Hepatocyte (in vitro differentiated cells): Measurements from ENCODE around the gene C5orf24.

Source experiments
- EZH2 ChIP-seq: fragments of 200-600 bp; sonication (generic); IDR thresholded peaks from 2 replicates; pipeline ENCODE4 v1.6.1; 2016; ENCODE audit warnings: antibody characterized with exemption, mild to moderate bottlenecking, borderline replicate concordance
- EZH2phosphoT487 ChIP-seq: fragments of 200-600 bp; sonication (generic); IDR thresholded peaks from one replicate; pipeline ENCODE4 v1.6.1; 2018; ENCODE audit warnings: antibody characterized with exemption, mild to moderate bottlenecking, low read depth, moderate library complexity; ENCODE audit not compliant: unreplicated experiment, severe bottlenecking
- TF ChIP-seq, protein P1 (sequence below): fragments of 200-600 bp; sonication (generic); IDR thresholded peaks from 2 replicates; pipeline ENCODE4 v1.5.1; 2016; ENCODE audit warnings: antibody characterized with exemption, mild to moderate bottlenecking; ENCODE audit not compliant: poor library complexity

DNA sequence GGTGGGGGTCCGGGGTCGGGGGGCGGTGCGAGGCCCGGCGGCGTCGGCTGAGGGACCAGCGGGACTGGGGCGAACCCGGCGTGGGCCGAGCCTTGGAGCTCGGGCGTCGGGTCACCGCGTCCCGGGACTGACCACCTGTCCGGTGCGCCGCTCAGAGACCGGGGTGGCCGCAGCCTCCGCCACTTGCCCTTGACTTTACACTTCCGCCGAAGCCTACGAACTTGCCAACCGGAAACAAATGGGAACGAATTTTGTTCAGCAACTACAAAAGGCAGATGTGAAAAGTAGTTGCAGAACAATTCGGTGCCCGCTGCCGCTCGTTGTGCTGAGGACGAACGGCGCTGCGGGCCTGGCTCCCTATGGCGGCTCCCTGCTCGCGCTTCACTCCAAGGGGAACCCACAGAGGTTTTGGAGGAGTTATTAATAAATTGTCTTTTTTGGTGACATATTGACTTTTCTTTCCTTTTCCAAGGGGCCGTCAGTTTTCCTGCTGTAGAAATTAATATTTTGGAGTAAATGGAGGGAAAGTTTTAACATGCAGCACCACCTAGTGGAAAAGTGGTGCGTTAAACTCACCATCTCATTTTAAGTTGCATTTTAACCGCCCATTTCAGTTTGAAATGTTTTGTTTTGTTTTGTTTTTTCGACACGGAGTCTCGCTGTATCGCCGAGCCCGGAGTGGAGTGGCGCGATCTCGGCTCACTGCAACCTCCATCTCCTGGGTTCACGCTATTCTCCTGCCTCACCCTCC, 59.7 kb downstream of the C5orf24 start:
- TF ChIP-seq EZH2phosphoT487: no peak
- TF ChIP-seq, protein P1, sequence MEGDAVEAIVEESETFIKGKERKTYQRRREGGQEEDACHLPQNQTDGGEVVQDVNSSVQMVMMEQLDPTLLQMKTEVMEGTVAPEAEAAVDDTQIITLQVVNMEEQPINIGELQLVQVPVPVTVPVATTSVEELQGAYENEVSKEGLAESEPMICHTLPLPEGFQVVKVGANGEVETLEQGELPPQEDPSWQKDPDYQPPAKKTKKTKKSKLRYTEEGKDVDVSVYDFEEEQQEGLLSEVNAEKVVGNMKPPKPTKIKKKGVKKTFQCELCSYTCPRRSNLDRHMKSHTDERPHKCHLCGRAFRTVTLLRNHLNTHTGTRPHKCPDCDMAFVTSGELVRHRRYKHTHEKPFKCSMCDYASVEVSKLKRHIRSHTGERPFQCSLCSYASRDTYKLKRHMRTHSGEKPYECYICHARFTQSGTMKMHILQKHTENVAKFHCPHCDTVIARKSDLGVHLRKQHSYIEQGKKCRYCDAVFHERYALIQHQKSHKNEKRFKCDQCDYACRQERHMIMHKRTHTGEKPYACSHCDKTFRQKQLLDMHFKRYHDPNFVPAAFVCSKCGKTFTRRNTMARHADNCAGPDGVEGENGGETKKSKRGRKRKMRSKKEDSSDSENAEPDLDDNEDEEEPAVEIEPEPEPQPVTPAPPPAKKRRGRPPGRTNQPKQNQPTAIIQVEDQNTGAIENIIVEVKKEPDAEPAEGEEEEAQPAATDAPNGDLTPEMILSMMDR: peak; percentile 81
- TF ChIP-seq EZH2: no peak
